Fibroblast of villous mesenchyme (primary cell): ENCODE measurements around the gene TMEM167A. TPM values are rescaled to one million over a fixed set of nuclear protein-coding genes. Genes with fewer than 3 reads are reported as not detected.
A peak's percentile ranks its signal among the peaks of the same experiment; 100 is the strongest.

Source experiments
- DNase-seq: peaks from one replicate; pipeline ENCODE4 v3.0.0-alpha.2; 2010; ENCODE audit warnings: low read depth
- H3K4me3 ChIP-seq: 2 replicates; pipeline ENCODE4 v1.5.1; 2011; ENCODE audit warnings: low read depth, mild to moderate bottlenecking, low read length
- CTCF ChIP-seq: IDR thresholded peaks from 2 replicates; pipeline ENCODE4 v1.5.1; 2012; ENCODE audit warnings: low read depth, mild to moderate bottlenecking, low read length; ENCODE audit not compliant: insufficient read depth
- total RNA-seq: library from RNA; depleted of rRNA; stranded (reverse); fragments of >200 nt; gene quantifications from 2 replicates; pipeline ENCODE4 v1.2.3, GENCODE V29; 2012

Gene TMEM167A
- total RNA-seq: 55.7 and 91.1 TPM in 2 replicates

- peak; percentile 99 for DNase-seq
- H3K4me3 ChIP-seq: peak within 1 kb of the TSS; percentile 92
- no peak for TF ChIP-seq CTCF
These were observed at the start of gene TMEM167A, which contains the start of gene XRCC4 for GRCh38 chr5:83076742-83077661. TMEM167A (minus strand) TSS chr5:83077394; CDS start chr5:83077323, 71 bp downstream. XRCC4 (plus strand) TSS chr5:83077547; CDS start chr5:83104920, 27,373 bp downstream.

- no peak for DNase-seq
- TF ChIP-seq CTCF: no peak
- H3K4me3 ChIP-seq: no peak overlapping the region
These were observed 49.3 kb upstream of the TMEM167A start for GRCh38 chr5:83126501-83126900.

- DNase-seq: no peak
- no peak overlapping the region for H3K4me3 ChIP-seq
- no peak for TF ChIP-seq CTCF
These were observed 48.4 kb upstream of the TMEM167A start for GRCh38 chr5:83125560-83125959.

GRCh38 chr5:83124593-83124992 lies 47.4 kb upstream of the TMEM167A start:
- DNase-seq: no peak
- no peak overlapping the region for H3K4me3 ChIP-seq
- no peak for TF ChIP-seq CTCF

GRCh38 chr5:83118976-83119375 lies 41.8 kb upstream of the TMEM167A start:
- no peak overlapping the region for H3K4me3 ChIP-seq
- no peak for DNase-seq
- no peak for TF ChIP-seq CTCF

- DNase-seq: no peak
- H3K4me3 ChIP-seq: no peak overlapping the region
- TF ChIP-seq CTCF: no peak
These were observed 41.3 kb upstream of the TMEM167A start for GRCh38 chr5:83118471-83118870.
